ENCODE results near the gene ANKRD28.

The ANKRD28 gene

DNA sequence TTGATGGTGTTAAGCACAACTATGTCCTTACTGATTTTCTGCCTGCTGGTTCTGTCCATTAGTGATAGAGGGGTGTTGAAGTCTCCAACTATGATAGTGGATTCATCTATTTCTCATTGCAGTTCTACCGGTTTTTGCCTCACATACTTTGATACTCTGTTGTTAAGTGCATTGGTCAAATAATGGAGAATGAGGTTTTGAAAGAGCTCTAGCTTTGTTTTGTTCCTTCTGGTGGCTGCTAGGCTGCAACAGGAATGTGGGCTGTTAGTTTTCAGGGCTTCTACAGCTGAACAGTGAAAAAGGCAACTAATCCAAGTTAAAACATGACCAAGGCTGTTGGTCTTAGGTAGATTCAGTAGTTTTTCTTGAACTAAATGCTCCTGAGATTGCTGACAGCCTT, 133.6 kb downstream of the ANKRD28 start:
- Histone ChIP-seq H3K9ac (ENCODE audit: low read length in 5 of 5) (no peak overlapping the region), H3K9me3 (ENCODE audit: control insufficient read depth in 5 of 5, low read length in 5 of 5) (no peaks in the 10 kb centered on the region), H3K4me1 (ENCODE audit: control insufficient read depth in 5 of 5, insufficient read depth in 5 of 5, low read length in 5 of 5) (no peaks in the 10 kb centered on the region), H3K27me3 (ENCODE audit: control insufficient read depth in 5 of 5, insufficient read depth in 4 of 5, low read length in 5 of 5) (no peaks in the 10 kb centered on the region), H3K36me3 (ENCODE audit: control insufficient read depth in 5 of 5, insufficient read depth in 5 of 5, low read length in 5 of 5) (peaks cover 3 to 18% (median 10%) of the 10 kb centered on the region in 5 donors), H3K27ac (ENCODE audit: low read depth, low read length) (no peak overlapping the region), H3K4me3 (ENCODE audit: low read depth in 1 of 5, low read length in 5 of 5) (no peak overlapping the region)

GRCh38 chr3:15660055-15660935, 137.5 kb downstream of the ANKRD28 start:
- H3K27me3 ChIP-seq (ENCODE audit: control insufficient read depth in 5 of 5, insufficient read depth in 4 of 5, low read length in 5 of 5) = no peaks in the 10 kb centered on the region
- no peaks in the 10 kb centered on the region for H3K4me1 ChIP-seq (ENCODE audit: control insufficient read depth in 5 of 5, insufficient read depth in 5 of 5, low read length in 5 of 5)
- H3K4me3 ChIP-seq (ENCODE audit: low read depth in 1 of 5, low read length in 5 of 5) = no peak overlapping the region
- H3K9me3 ChIP-seq (ENCODE audit: control insufficient read depth in 5 of 5, low read length in 5 of 5) = peaks cover 3 to 18% (median 15%) of the 10 kb centered on the region in 5 donors
- H3K27ac ChIP-seq (ENCODE audit: low read depth, low read length) = no peak overlapping the region
- no peaks in the 10 kb centered on the region for H3K36me3 ChIP-seq (ENCODE audit: control insufficient read depth in 5 of 5, insufficient read depth in 5 of 5, low read length in 5 of 5)
- H3K9ac ChIP-seq (ENCODE audit: low read length in 5 of 5) = no peak overlapping the region

DNA sequence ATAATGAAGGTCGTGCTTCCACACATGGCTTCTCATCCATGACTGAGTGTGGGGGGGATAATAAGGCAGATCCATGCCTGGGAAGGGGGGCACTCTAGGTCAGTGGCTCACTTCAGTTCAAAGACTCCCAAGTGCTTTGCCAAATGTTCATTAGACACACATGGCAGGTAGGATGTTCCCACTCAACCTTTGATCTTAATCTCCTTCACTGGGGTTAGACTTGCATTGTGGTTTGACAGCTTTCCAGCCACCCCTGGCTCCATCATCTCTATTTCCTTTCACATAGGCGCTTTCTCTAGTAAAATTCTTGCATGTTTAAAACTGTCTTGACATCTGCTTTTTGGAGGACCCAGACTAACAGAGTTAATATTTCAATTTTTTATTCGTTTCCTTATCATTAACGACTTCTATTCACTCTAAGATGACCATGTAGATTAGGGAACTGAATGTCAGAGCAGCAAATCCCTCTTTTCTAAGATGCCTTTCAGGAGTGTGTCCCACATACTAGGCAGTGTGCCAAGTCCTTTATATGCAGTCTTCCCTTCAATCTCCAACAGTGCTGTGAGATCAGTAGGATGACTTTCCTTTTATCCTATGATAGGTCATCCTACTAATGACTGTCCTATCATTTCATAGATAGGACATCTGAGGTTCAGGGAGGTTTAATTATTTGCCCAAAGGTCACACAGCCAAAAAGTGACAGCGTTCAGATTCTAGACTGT, 138.4 kb downstream of the ANKRD28 start:
- H3K4me3 ChIP-seq (ENCODE audit: low read depth in 1 of 5, low read length in 5 of 5) = no peak overlapping the region
- no peaks in the 10 kb centered on the region for H3K36me3 ChIP-seq (ENCODE audit: control insufficient read depth in 5 of 5, insufficient read depth in 5 of 5, low read length in 5 of 5)
- no peak overlapping the region for H3K9ac ChIP-seq (ENCODE audit: low read length in 5 of 5)
- H3K4me1 ChIP-seq (ENCODE audit: control insufficient read depth in 5 of 5, insufficient read depth in 5 of 5, low read length in 5 of 5) = no peaks in the 10 kb centered on the region
- H3K27me3 ChIP-seq (ENCODE audit: control insufficient read depth in 5 of 5, insufficient read depth in 4 of 5, low read length in 5 of 5) = no peaks in the 10 kb centered on the region
- no peak overlapping the region for H3K27ac ChIP-seq (ENCODE audit: low read depth, low read length)
- H3K9me3 ChIP-seq (ENCODE audit: control insufficient read depth in 5 of 5, low read length in 5 of 5) = peaks cover 3 to 18% (median 15%) of the 10 kb centered on the region in 5 donors

GRCh38 chr3:15657016-15657415, 140.8 kb downstream of the ANKRD28 start:
- peaks cover 3 to 18% (median 15%) of the 10 kb centered on the region in 5 donors for H3K9me3 ChIP-seq (ENCODE audit: control insufficient read depth in 5 of 5, low read length in 5 of 5)
- H3K27ac ChIP-seq (ENCODE audit: low read depth, low read length) = no peak overlapping the region
- H3K4me3 ChIP-seq (ENCODE audit: low read depth in 1 of 5, low read length in 5 of 5) = no peak overlapping the region
- H3K27me3 ChIP-seq (ENCODE audit: control insufficient read depth in 5 of 5, insufficient read depth in 4 of 5, low read length in 5 of 5) = no peaks in the 10 kb centered on the region
- H3K36me3 ChIP-seq (ENCODE audit: control insufficient read depth in 5 of 5, insufficient read depth in 5 of 5, low read length in 5 of 5) = no peaks in the 10 kb centered on the region
- no peak overlapping the region for H3K9ac ChIP-seq (ENCODE audit: low read length in 5 of 5)
- no peaks in the 10 kb centered on the region for H3K4me1 ChIP-seq (ENCODE audit: control insufficient read depth in 5 of 5, insufficient read depth in 5 of 5, low read length in 5 of 5)

- Histone ChIP-seq H3K9ac (ENCODE audit: low read length in 5 of 5) (no peak overlapping the region), H3K36me3 (ENCODE audit: control insufficient read depth in 5 of 5, insufficient read depth in 5 of 5, low read length in 5 of 5) (no peaks in the 10 kb centered on the region), H3K4me3 (ENCODE audit: low read depth in 1 of 5, low read length in 5 of 5) (peak overlapping the region in 2 of 5 donors; percentile 21 to 30), H3K4me1 (ENCODE audit: control insufficient read depth in 5 of 5, insufficient read depth in 5 of 5, low read length in 5 of 5) (peaks cover 0 to 4% (median 2%) of the 10 kb centered on the region in 5 donors), H3K27me3 (ENCODE audit: control insufficient read depth in 5 of 5, insufficient read depth in 4 of 5, low read length in 5 of 5) (no peaks in the 10 kb centered on the region), H3K9me3 (ENCODE audit: control insufficient read depth in 5 of 5, low read length in 5 of 5) (peaks cover 3 to 18% (median 15%) of the 10 kb centered on the region in 5 donors), H3K27ac (ENCODE audit: low read depth, low read length) (no peak overlapping the region)
These were observed 141.4 kb downstream of the ANKRD28 start for GRCh38 chr3:15656342-15656741.

DNA sequence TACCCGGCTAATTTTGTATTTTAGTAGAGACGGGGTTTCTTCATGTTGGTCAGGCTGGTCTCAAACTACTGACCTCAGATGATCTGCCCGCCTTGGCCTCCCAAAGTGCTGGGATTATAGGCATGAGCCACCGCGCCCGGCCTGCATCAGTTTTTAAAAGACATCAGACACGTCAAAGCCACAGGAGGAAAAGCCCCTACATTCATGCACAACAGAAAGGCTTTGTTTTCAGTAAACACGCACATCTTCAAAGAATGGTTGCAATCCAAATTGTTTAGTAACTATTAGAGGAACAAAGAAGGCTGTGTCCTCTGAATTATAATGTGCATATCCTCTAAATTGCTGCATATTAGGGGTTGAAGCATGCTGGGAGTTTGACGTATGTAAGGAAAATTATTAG, 142.9 kb downstream of the ANKRD28 start:
- no peaks in the 10 kb centered on the region for H3K36me3 ChIP-seq (ENCODE audit: control insufficient read depth in 5 of 5, insufficient read depth in 5 of 5, low read length in 5 of 5)
- H3K4me3 ChIP-seq (ENCODE audit: low read depth in 1 of 5, low read length in 5 of 5) = no peak overlapping the region
- H3K4me1 ChIP-seq (ENCODE audit: control insufficient read depth in 5 of 5, insufficient read depth in 5 of 5, low read length in 5 of 5) = peaks cover 0 to 7% (median 2%) of the 10 kb centered on the region in 5 donors
- H3K27me3 ChIP-seq (ENCODE audit: control insufficient read depth in 5 of 5, insufficient read depth in 4 of 5, low read length in 5 of 5) = no peaks in the 10 kb centered on the region
- no peak overlapping the region for H3K27ac ChIP-seq (ENCODE audit: low read depth, low read length)
- peaks cover 3 to 18% (median 15%) of the 10 kb centered on the region in 5 donors for H3K9me3 ChIP-seq (ENCODE audit: control insufficient read depth in 5 of 5, low read length in 5 of 5)
- H3K9ac ChIP-seq (ENCODE audit: low read length in 5 of 5) = no peak overlapping the region

- Histone ChIP-seq H3K36me3 (ENCODE audit: control insufficient read depth in 5 of 5, insufficient read depth in 5 of 5, low read length in 5 of 5) (no peaks in the 10 kb centered on the region), H3K9ac (ENCODE audit: low read length in 5 of 5) (no peak overlapping the region), H3K4me1 (ENCODE audit: control insufficient read depth in 5 of 5, insufficient read depth in 5 of 5, low read length in 5 of 5) (peaks cover 0 to 7% (median 2%) of the 10 kb centered on the region in 5 donors), H3K4me3 (ENCODE audit: low read depth in 1 of 5, low read length in 5 of 5) (no peak overlapping the region), H3K27ac (ENCODE audit: low read depth, low read length) (no peak overlapping the region), H3K27me3 (ENCODE audit: control insufficient read depth in 5 of 5, insufficient read depth in 4 of 5, low read length in 5 of 5) (no peaks in the 10 kb centered on the region), H3K9me3 (ENCODE audit: control insufficient read depth in 5 of 5, low read length in 5 of 5) (peaks cover 3 to 18% (median 15%) of the 10 kb centered on the region in 5 donors)
These were observed 143.7 kb downstream of the ANKRD28 start for GRCh38 chr3:15654127-15654526.

- no peak overlapping the region for H3K27ac ChIP-seq (ENCODE audit: low read depth, low read length)
- peaks cover 0 to 7% (median 2%) of the 10 kb centered on the region in 5 donors for H3K4me1 ChIP-seq (ENCODE audit: control insufficient read depth in 5 of 5, insufficient read depth in 5 of 5, low read length in 5 of 5)
- no peaks in the 10 kb centered on the region for H3K27me3 ChIP-seq (ENCODE audit: control insufficient read depth in 5 of 5, insufficient read depth in 4 of 5, low read length in 5 of 5)
- no peak overlapping the region for H3K4me3 ChIP-seq (ENCODE audit: low read depth in 1 of 5, low read length in 5 of 5)
- H3K9me3 ChIP-seq (ENCODE audit: control insufficient read depth in 5 of 5, low read length in 5 of 5) = peaks cover 3 to 18% (median 15%) of the 10 kb centered on the region in 5 donors
- no peaks in the 10 kb centered on the region for H3K36me3 ChIP-seq (ENCODE audit: control insufficient read depth in 5 of 5, insufficient read depth in 5 of 5, low read length in 5 of 5)
- no peak overlapping the region for H3K9ac ChIP-seq (ENCODE audit: low read length in 5 of 5)
These were observed 144.5 kb downstream of the ANKRD28 start for GRCh38 chr3:15653321-15653720.

- Histone ChIP-seq H3K27ac (ENCODE audit: low read depth, low read length) (no peak overlapping the region), H3K4me3 (ENCODE audit: low read depth in 1 of 5, low read length in 5 of 5) (peak overlapping the region in 1 of 5 donors; percentile 2), H3K9me3 (ENCODE audit: control insufficient read depth in 5 of 5, low read length in 5 of 5) (peaks cover 2 to 8% (median 5%) of the 10 kb centered on the region in 5 donors), H3K9ac (ENCODE audit: low read length in 5 of 5) (no peak overlapping the region), H3K27me3 (ENCODE audit: control insufficient read depth in 5 of 5, insufficient read depth in 4 of 5, low read length in 5 of 5) (no peaks in the 10 kb centered on the region), H3K36me3 (ENCODE audit: control insufficient read depth in 5 of 5, insufficient read depth in 5 of 5, low read length in 5 of 5) (no peaks in the 10 kb centered on the region), H3K4me1 (ENCODE audit: control insufficient read depth in 5 of 5, insufficient read depth in 5 of 5, low read length in 5 of 5) (peaks cover 14 to 26% (median 21%) of the 10 kb centered on the region in 5 donors)
These were observed 146.4 kb downstream of the ANKRD28 start for GRCh38 chr3:15651396-15651795.

GRCh38 chr3:15649858-15650257, 147.9 kb downstream of the ANKRD28 start:
- no peaks in the 10 kb centered on the region for H3K27me3 ChIP-seq (ENCODE audit: control insufficient read depth in 5 of 5, insufficient read depth in 4 of 5, low read length in 5 of 5)
- H3K4me3 ChIP-seq (ENCODE audit: low read depth in 1 of 5, low read length in 5 of 5) = no peak overlapping the region
- H3K4me1 ChIP-seq (ENCODE audit: control insufficient read depth in 5 of 5, insufficient read depth in 5 of 5, low read length in 5 of 5) = peaks cover 15 to 41% (median 30%) of the 10 kb centered on the region in 5 donors
- H3K9ac ChIP-seq (ENCODE audit: low read length in 5 of 5) = no peak overlapping the region
- H3K36me3 ChIP-seq (ENCODE audit: control insufficient read depth in 5 of 5, insufficient read depth in 5 of 5, low read length in 5 of 5) = peaks cover 0 to 4% (median 2%) of the 10 kb centered on the region in 5 donors
- H3K27ac ChIP-seq (ENCODE audit: low read depth, low read length) = no peak overlapping the region
- H3K9me3 ChIP-seq (ENCODE audit: control insufficient read depth in 5 of 5, low read length in 5 of 5) = no peaks in the 10 kb centered on the region
